Neuronal stem cell (in vitro differentiated cells): ENCODE results near the gene SMCO2.

Experiments
- DNase-seq: peaks from one replicate; pipeline ENCODE4 v3.0.0-alpha.2; 2013; ENCODE audit warnings: low spot score
- H2AFZ ChIP-seq: one replicate; pipeline ENCODE4 v1.6.1; 2013; ENCODE audit warnings: mild to moderate bottlenecking, low read length, inconsistent platforms
- H2AK5ac ChIP-seq: 2 replicates; pipeline ENCODE4 v1.6.1; 2013; ENCODE audit warnings: low read depth, mild to moderate bottlenecking, inconsistent platforms, low read length, moderate library complexity, mixed read lengths
- H2BK120ac ChIP-seq: 2 replicates; pipeline ENCODE4 v1.6.1; 2013; ENCODE audit warnings: low read depth, mild to moderate bottlenecking, inconsistent platforms, low read length, moderate library complexity, mixed read lengths
- H2BK12ac ChIP-seq: one replicate; pipeline ENCODE4 v1.6.1; 2013; ENCODE audit warnings: low read length, inconsistent platforms
- H2BK15ac ChIP-seq: 2 replicates; pipeline ENCODE4 v1.6.1; 2013; ENCODE audit warnings: mild to moderate bottlenecking, low read length, inconsistent platforms, mixed read lengths
- H2BK5ac ChIP-seq: one replicate; pipeline ENCODE4 v1.6.1; 2013; ENCODE audit warnings: inconsistent platforms, mild to moderate bottlenecking, low read length, moderate library complexity
- H3K14ac ChIP-seq: one replicate; pipeline ENCODE4 v1.6.1; 2013; ENCODE audit warnings: low read length, inconsistent platforms
- H3K18ac ChIP-seq: 2 replicates; pipeline ENCODE4 v1.6.1; 2013; ENCODE audit warnings: low read length, inconsistent platforms
- H3K23ac ChIP-seq: 2 replicates; pipeline ENCODE4 v1.6.1; 2013; ENCODE audit warnings: low read depth, mild to moderate bottlenecking, mixed read lengths, low read length, inconsistent platforms; ENCODE audit not compliant: poor library complexity
- H3K27ac ChIP-seq: replicated peaks from 3 replicates; pipeline ENCODE4 v1.5.1; 2013; ENCODE audit warnings: low read length, inconsistent platforms
- H3K27me3 ChIP-seq, 3 experiments: 2 replicates each; pipeline ENCODE4 v1.6.1; 2013; ENCODE audit warnings: low read length in 3 of 3, mild to moderate bottlenecking in 2 of 3, inconsistent platforms in 1 of 3, low read depth in 1 of 3, mixed read lengths in 1 of 3, moderate library complexity in 1 of 3; ENCODE audit not compliant: control insufficient read depth in 3 of 3, insufficient read depth in 3 of 3
- H3K36me3 ChIP-seq, 2 donors: replicated peaks in 1 of 2; 2 replicates each; pipeline ENCODE4 v1.6.1; 2013; ENCODE audit warnings: low read length in 2 of 2; ENCODE audit not compliant: control insufficient read depth in 2 of 2, insufficient read depth in 2 of 2
- H3K4ac ChIP-seq: 2 replicates; pipeline ENCODE4 v1.6.1; 2013; ENCODE audit warnings: inconsistent platforms, mild to moderate bottlenecking, low read length, moderate library complexity
- H3K4me1 ChIP-seq, 2 donors: 1 replicate in 1 of 2; 2 replicates in 1 of 2; pipeline ENCODE4 v1.6.1; 2013; ENCODE audit warnings: low read length in 2 of 2, low read depth in 1 of 2; ENCODE audit not compliant: control insufficient read depth in 2 of 2, insufficient read depth in 1 of 2
- H3K4me2 ChIP-seq: one replicate; pipeline ENCODE4 v1.6.1; 2013; ENCODE audit warnings: mild to moderate bottlenecking, low read length, inconsistent platforms; ENCODE audit not compliant: insufficient read depth, poor library complexity, severe bottlenecking
- H3K4me3 ChIP-seq, 2 donors: 2 replicates each; pipeline ENCODE4 v1.5.1; 2013; ENCODE audit warnings: low read length in 2 of 2, mild to moderate bottlenecking in 2 of 2, inconsistent platforms in 1 of 2, moderate library complexity in 1 of 2
- H3K79me1 ChIP-seq: one replicate; pipeline ENCODE4 v1.6.1; 2013; ENCODE audit warnings: low read depth, mild to moderate bottlenecking, inconsistent platforms, low read length, moderate library complexity
- H3K9ac ChIP-seq: one replicate; pipeline ENCODE4 v1.6.1; 2013; ENCODE audit warnings: mild to moderate bottlenecking, low read depth, low read length, inconsistent platforms; ENCODE audit not compliant: poor library complexity
- H3K9me3 ChIP-seq, 2 donors: replicated peaks in 1 of 2; 2 replicates each; pipeline versions ENCODE3 to v1.6.1; 2013; ENCODE audit warnings: low read length in 2 of 2, mild to moderate bottlenecking in 2 of 2, inconsistent platforms in 1 of 2, low read depth in 1 of 2, mixed read lengths in 1 of 2, moderate library complexity in 1 of 2; ENCODE audit not compliant: control insufficient read depth in 2 of 2, insufficient read depth in 1 of 2
- H4K8ac ChIP-seq: one replicate; pipeline ENCODE4 v1.6.1; 2013; ENCODE audit warnings: low read depth, mild to moderate bottlenecking, inconsistent platforms, low read length, moderate library complexity
- H4K91ac ChIP-seq: one replicate; pipeline ENCODE4 v1.6.1; 2013; ENCODE audit warnings: low read length, low read depth, mild to moderate bottlenecking, inconsistent platforms; ENCODE audit not compliant: poor library complexity
- WGBS, 2 donors: extraction: QIAGEN DNeasy Blood & Tissue Kit; methylation state at CpG; one replicate each; pipeline ENCODE4 v1.1.7; 2013; ENCODE audit warnings: missing lambda C conversion rate in 2 of 2, mixed read lengths in 1 of 2; ENCODE audit not compliant: insufficient read length in 2 of 2, insufficient replicate concordance in 1 of 2; ENCODE audit errors: extremely low coverage in 2 of 2; 5-methylcytosine and 5-hydroxymethylcytosine counted together

SMCO2 gene

GRCh38 chr12:27464220-27464554, 17.7 kb downstream of the SMCO2 start:
- no peak overlapping the region for H2BK12ac ChIP-seq
- H3K4me1 ChIP-seq = no peaks in the 10 kb centered on the region
- H3K9me3 ChIP-seq = peaks cover 0 to 2% of the 10 kb centered on the region in 2 donors
- H3K14ac ChIP-seq = no peak overlapping the region
- H3K4me3 ChIP-seq = no peak overlapping the region
- no peak overlapping the region for H2AFZ ChIP-seq
- H3K4ac ChIP-seq = no peak overlapping the region
- DNase-seq = no peak
- no peaks in the 10 kb centered on the region for H3K36me3 ChIP-seq
- H3K23ac ChIP-seq = no peak overlapping the region
- H3K27ac ChIP-seq = no peak overlapping the region
- no peak overlapping the region for H4K91ac ChIP-seq
- no peak overlapping the region for H2BK120ac ChIP-seq
- H3K4me2 ChIP-seq = no peak overlapping the region
- no peak overlapping the region for H2BK5ac ChIP-seq
- no peak overlapping the region for H2BK15ac ChIP-seq
- no peak overlapping the region for H2AK5ac ChIP-seq
- WGBS, 2 donors = no CpG with 5 or more reads among the region's 5 CpGs
- no peaks in the 10 kb centered on the region for H3K27me3 ChIP-seq
- H4K8ac ChIP-seq = no peak overlapping the region
- no peak overlapping the region for H3K9ac ChIP-seq
- H3K79me1 ChIP-seq = no peaks in the 10 kb centered on the region
- no peak overlapping the region for H3K18ac ChIP-seq

GRCh38 chr12:27467641-27468040, 21.1 kb downstream of the SMCO2 start:
- Histone ChIP-seq H3K18ac (no peak overlapping the region), H3K79me1 (no peaks in the 10 kb centered on the region), H3K9ac (no peak overlapping the region), H2BK5ac (no peak overlapping the region), H3K14ac (no peak overlapping the region), H3K23ac (no peak overlapping the region), H3K4ac (no peak overlapping the region), H2AK5ac (no peak overlapping the region), H2BK12ac (no peak overlapping the region), H3K9me3 (no peaks in the 10 kb centered on the region), H4K8ac (no peak overlapping the region), H4K91ac (no peak overlapping the region), H2BK120ac (no peak overlapping the region), H3K27ac (no peak overlapping the region), H3K36me3 (no peaks in the 10 kb centered on the region), H3K4me2 (no peak overlapping the region), H3K4me1 (no peaks in the 10 kb centered on the region), H3K4me3 (no peak overlapping the region), H2BK15ac (no peak overlapping the region), H3K27me3 (no peaks in the 10 kb centered on the region), H2AFZ (no peak overlapping the region)
- no CpG with 5 or more reads among the region's 3 CpGs for WGBS, 2 donors
- no peak for DNase-seq

GRCh38 chr12:27468241-27468640, 21.7 kb downstream of the SMCO2 start:
- no peak overlapping the region for H3K14ac ChIP-seq
- no peak overlapping the region for H4K91ac ChIP-seq
- no peak overlapping the region for H2BK5ac ChIP-seq
- no peak overlapping the region for H2BK12ac ChIP-seq
- no peak overlapping the region for H3K4ac ChIP-seq
- no peak for DNase-seq
- no peak overlapping the region for H3K27ac ChIP-seq
- H3K4me2 ChIP-seq = no peak overlapping the region
- no peaks in the 10 kb centered on the region for H3K79me1 ChIP-seq
- no peak overlapping the region for H2AK5ac ChIP-seq
- H3K27me3 ChIP-seq = no peaks in the 10 kb centered on the region
- no peak overlapping the region for H4K8ac ChIP-seq
- H3K36me3 ChIP-seq = no peaks in the 10 kb centered on the region
- H2BK120ac ChIP-seq = no peak overlapping the region
- no CpG with 5 or more reads among the region's 2 CpGs for WGBS, 2 donors
- no peak overlapping the region for H3K23ac ChIP-seq
- H3K4me3 ChIP-seq = no peak overlapping the region
- no peak overlapping the region for H2BK15ac ChIP-seq
- H3K9me3 ChIP-seq = no peaks in the 10 kb centered on the region
- no peak overlapping the region for H3K18ac ChIP-seq
- H3K4me1 ChIP-seq = no peaks in the 10 kb centered on the region
- H3K9ac ChIP-seq = no peak overlapping the region
- no peak overlapping the region for H2AFZ ChIP-seq

DNA sequence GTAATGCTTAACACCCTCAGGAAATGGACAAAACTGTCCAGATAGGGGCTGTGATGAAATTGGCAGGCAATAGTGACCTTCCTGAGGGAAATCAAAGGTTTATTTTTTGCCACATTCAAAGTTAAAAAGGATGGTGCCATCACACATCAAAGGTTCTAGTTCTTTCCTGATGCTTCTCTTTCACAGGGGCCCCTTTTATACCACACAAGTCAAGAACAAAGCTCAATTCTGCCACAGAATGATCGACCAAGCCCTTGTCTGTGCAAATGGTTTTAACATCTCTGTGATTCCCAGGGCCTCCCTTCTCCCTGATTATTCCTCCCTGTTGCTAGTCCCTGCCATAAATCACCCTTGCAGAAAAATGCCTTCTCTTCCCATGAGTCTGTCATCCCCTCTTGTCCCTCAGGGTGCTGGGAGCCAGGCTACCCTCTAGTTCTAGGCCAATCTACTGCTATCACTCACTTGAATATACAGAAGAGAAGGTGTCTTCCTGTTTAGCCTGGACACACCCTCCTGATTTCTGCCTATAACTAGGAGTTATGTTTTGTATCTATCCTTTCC, 22.7 kb downstream of the SMCO2 start:
- no peak for DNase-seq
- Histone ChIP-seq H3K27me3 (no peaks in the 10 kb centered on the region), H3K27ac (no peak overlapping the region), H3K4me3 (no peak overlapping the region), H2BK15ac (no peak overlapping the region), H3K14ac (no peak overlapping the region), H2AK5ac (no peak overlapping the region), H3K79me1 (no peaks in the 10 kb centered on the region), H3K9ac (no peak overlapping the region), H3K9me3 (no peaks in the 10 kb centered on the region), H2BK120ac (no peak overlapping the region), H2BK12ac (no peak overlapping the region), H3K4ac (no peak overlapping the region), H3K36me3 (no peaks in the 10 kb centered on the region), H3K18ac (no peak overlapping the region), H4K91ac (no peak overlapping the region), H3K23ac (no peak overlapping the region), H3K4me2 (no peak overlapping the region), H4K8ac (no peak overlapping the region), H2AFZ (no peak overlapping the region), H2BK5ac (no peak overlapping the region), H3K4me1 (no peaks in the 10 kb centered on the region)
- no CpG with 5 or more reads among the region's 1 CpG for WGBS, 2 donors
